ENCODE data around the gene WFDC10A. TPM values are rescaled to one million over a fixed set of nuclear protein-coding genes. Genes with fewer than 3 reads are reported as not detected.
"Not testable (repeated sequence)": the region's sequence is repeated elsewhere in the genome, so short reads cannot be mapped to it uniquely, and the experiment has no call there.

The WFDC10A gene
- total RNA-seq: not detected

DNA sequence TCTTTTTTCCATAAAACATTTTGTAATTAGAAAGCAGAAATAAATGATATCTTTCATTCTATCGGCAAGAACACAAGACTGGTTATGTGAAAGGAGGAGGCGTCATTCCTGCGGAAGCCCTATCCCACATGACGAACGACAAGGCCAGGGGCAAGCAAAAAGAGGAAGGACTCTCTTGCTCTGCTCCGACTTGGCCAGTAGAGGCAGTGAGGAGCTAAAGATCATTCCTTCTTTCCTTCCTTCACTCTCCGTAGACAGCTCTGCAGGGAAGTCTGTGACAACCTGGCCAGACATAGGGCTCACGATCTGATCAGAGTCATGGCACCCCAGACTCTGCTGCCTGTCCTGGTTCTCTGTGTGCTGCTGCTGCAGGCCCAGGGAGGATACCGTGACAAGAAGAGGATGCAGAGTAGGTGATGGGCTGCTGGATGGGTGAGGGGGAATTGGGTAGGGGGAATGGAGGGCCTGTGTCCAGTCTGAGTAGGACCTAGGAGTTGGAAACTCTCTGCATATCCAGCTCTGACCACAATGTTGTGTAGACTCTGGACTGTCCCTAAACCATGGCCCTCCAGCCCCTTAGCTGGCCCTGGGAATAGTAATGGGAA lies at the start of gene WFDC10A:
Gene WFDC10A (plus strand): TSS at position 244 of the 605 bp plus-strand sequence. CDS start 75 bp downstream, at position 319.
- DNase-seq (ENCODE audit: low spot score) (no peak), ATAC-seq (peak; percentile 78)

DNA sequence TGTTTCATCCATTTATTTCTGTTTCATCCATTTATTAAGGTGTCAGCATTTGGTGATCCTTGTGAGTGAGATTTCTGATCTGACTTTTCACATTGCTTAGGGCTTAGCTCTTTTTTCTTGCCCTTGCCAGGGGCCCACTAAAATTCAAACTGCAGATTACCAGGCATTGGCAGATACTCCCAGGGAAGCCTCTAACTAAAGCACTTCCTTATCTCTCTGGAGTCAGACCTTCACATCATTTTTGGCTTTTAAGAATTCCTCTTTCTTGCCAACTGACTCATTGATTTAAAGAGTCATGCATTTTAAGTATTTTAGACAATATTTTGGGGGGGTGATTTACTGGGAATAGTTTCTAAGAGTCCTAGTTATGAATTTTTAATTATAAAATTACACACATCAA lies 47.8 kb upstream of the WFDC10A start:
- ATAC-seq (no peak), DNase-seq (ENCODE audit: low spot score) (no peak)

DNA sequence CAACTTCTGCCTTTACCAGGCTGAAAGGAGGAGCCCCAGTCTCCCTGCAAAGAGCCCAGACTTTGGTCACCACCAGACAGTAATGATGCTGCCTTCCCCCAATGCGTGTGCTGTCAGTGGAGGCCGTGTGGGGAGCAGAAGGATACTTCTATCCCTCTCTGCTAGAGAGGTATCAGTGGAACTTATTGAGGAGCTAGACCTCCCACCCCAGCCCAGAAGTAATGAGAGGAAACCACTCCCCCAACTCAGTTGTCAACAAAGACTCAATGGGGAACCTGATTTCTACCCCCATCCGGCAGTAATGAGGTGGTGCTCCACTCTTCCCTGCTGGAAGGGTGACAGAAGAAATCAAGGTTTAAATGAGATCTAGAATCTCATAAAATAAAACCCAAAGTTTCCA lies 46.0 kb upstream of the WFDC10A start:
- ATAC-seq (no peak), DNase-seq (ENCODE audit: low spot score) (no peak)

DNA sequence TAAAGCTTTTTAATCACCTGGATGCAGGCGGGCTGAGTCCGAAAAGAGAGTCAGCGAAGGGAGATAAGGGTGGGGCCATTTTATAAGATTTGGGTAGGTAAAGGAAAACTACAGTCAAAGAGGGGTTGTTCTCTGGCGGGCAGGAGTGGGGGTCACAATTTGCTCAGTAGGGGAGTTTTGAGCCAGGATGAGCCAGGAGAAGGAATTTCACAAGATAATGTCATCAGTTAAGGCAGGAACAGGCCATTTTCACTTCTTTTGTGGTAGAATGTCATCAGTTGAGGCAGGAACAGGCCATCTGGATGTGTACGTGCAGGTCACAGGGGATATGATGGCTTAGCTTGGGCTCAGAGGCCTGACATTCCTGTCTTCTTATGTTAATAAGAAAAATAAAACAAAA lies 45.2 kb upstream of the WFDC10A start:
- not testable (repeated sequence) for ATAC-seq; DNase-seq (ENCODE audit: low spot score)

DNA sequence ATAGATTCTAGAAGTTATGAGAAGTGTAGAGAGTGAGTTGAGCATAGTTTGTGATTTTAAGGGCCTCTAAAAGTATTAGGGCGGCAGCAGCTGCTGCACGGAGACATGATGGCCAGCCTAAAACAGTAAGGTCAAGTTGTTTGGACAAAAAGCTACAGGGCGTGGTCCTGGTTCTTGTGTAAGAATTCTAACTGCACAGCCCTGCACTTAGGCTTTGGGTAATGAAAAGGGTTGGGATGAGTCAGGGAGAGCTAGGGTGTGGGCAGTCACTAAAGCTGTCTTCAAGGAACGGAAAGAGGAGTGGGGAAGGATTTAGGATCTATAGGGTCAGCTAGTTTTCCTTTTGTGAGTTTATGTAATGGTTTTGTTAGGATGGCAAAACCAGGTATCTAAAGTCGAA lies 43.6 kb upstream of the WFDC10A start:
- not testable (repeated sequence) for DNase-seq (ENCODE audit: low spot score); ATAC-seq

DNA sequence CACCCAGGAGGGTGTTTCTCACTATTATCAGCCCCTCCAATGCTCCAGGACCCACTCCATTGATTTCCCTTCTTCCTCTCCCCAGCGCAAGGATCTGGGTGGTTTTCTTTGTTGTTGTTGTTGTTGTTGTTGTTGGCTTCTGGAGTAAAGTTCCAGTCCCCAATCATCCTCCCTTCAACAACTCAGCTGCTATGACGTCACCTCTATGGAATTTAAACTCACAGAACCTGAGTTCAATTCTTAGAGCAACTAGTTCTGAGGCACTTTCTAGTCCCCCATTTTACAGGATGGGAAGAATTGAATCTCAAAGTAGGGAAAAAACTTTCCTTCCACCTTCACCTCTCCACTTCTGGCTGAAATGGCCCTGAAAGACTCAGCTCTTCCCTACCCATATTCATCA lies 40.7 kb upstream of the WFDC10A start:
- no peak for DNase-seq (ENCODE audit: low spot score)
- no peak for ATAC-seq

DNA sequence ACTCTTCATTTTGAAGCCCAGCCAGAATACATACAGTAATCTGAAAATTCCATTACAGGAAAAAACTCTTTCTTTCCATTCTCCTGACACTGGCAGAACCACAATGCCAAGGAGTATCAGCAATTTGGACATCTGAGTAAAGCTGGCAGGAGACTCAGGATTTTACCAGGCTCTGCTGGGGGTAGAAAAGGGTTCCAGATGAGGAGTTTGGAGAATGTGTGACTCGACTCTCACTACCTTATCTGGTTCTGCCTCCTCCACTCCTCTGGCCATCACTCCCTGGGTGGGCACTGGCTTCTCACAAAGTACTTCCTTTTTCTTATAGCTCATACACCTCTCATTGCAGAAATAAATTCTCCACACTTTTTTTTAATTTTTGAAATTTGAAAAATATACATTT lies 39.8 kb upstream of the WFDC10A start:
- DNase-seq (ENCODE audit: low spot score) (no peak), ATAC-seq (no peak)

DNA sequence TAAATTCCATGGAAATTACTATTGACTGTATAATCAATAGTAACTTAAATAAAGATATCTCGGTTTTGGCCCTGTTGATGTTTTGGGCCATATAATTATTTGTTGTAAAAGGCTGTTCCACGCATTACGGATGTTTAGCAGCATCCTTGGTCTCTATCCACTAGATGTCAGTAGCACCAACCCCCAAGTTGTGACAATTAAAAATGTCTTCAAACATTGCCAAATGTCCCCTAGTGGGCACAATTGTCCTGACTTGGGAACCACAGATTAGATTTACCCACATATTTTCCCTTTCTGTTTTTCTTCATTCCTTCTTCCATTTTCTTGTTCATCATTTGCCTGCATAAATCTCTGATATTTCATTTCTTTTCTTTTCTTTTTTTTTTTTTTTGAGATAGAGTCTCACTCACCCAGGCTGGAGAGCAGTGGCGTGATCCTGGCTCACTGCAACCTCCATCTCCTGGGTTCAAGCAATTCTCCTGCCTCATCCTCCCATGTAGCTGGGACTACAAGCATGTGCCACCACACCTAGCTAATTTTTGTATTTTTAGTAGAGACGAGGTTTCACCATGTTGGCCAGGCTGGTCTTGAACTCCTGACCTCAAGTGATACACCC lies 36.9 kb upstream of the WFDC10A start:
- DNase-seq (ENCODE audit: low spot score): no peak
- ATAC-seq: peak; percentile 91

DNA sequence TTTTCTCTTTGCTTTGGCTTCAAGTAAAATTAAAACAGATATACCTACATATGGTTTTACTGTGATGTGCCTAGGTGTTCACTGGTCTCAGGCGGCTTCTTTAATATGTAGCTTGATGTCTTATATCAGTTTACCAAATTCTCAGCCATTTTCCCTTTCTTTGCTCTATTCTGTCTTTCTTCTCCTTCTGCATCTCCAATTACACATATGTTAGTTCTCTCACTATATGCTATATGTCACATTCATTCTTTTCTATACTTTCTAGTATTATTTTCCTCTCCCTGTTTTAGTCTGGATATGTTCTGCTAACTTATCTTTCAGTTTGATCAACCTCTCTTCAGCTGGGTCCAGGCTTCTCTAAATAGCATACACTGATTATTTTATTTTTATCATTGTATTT lies 36.0 kb upstream of the WFDC10A start:
- ATAC-seq: no peak

DNA sequence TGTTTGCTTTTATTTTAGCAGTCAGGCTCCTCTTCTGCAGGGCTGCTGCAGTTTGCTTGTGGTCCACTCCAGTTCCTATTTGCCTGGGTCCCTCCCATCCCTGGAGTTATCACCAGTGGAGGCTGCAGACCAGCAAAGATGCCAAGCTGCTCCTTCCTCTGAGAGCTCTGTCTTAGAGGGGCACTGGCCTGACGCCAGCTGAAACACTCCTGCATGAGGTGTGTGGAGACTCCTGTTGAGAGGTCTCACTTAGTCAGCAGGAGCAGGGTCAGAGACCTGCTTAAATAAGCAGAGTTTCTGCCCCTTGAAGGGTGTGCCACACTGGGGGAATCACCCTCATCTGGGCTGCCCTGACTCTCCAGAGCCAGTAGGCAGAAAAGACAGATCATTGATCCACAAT lies 34.3 kb upstream of the WFDC10A start:
- no peak for ATAC-seq
- DNase-seq (ENCODE audit: low spot score): no peak

More for the DNA sequence above, 36.0 kb upstream of the WFDC10A start:
- DNase-seq (ENCODE audit: low spot score): no peak

DNA sequence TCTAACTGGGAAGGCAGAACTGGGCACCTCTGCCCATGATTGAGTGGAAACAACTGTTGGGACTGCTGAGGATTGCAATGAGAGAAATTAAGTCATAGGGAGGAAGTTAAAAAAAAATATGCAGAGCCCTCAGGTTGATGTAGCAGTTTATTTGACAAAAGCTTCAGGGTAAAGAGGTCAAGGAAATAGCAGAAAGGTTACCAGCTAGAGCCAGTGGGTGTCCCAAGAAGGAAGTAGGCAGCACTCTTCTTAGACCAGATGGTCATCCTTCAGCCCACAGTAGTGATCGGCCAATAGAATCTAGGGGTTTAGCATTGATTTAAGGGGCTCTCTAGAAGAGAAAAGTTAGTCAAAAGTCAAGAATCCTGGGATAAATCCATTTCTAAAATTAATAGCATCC lies 21.7 kb upstream of the WFDC10A start:
- ATAC-seq: no peak
- DNase-seq (ENCODE audit: low spot score): no peak

DNA sequence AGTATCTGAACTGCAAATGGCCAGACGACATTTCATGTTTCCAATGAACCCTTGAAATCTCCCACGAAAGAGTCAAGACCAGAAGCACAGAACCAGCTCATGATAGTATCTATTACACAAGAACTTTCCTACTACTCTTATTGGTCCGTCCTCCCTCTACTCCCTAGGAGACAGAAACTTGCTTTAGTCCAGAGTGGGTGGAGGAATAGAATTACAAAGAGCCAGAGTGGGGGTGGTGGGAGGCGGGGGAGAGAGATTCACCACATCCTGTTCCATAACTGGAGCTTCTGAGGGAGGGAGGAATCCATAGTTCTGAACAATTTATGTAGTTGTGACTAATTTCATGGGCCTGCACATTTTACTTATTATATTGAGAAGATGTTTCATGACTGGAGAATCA lies 18.5 kb upstream of the WFDC10A start:
- DNase-seq (ENCODE audit: low spot score) (no peak), ATAC-seq (no peak)

DNA sequence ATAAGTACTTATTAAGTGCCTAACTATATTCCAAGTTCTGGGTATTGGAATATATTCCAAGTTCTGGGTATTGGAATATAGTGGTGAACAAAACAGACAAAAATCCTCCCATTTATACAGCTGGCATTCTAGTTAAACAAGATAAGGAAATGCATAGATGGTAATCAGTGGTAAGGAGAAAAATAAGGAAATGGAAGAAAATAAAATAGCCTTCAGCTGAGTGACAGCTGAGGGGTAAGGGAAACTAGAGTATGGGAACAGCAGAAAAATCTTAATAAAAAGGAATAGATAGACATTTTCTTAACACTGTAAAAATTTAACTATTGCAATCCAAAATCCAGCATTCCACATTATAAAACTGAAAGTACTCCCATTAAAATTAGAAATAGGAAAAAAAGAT lies 17.2 kb upstream of the WFDC10A start:
- DNase-seq (ENCODE audit: low spot score) (no peak), ATAC-seq (no peak)

DNA sequence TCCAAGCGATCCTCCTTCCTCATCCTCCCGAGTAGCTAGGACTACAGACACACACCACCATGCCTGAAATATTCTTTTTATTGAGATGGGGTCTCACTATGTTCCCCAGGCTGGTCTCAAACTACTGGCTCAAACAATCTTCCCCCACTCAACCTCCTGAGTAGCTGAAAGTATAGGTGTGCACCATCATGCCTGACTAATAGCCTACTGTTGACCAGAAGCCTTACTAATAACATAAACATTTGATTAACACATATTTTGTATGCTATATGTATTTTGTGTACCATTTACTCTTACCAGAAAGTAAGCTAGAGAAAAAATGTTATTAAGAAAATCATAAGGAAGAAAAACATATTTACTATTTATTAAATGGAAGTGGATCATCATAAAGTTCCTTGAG lies 11.9 kb upstream of the WFDC10A start:
- ATAC-seq (no peak), DNase-seq (ENCODE audit: low spot score) (no peak)

DNA sequence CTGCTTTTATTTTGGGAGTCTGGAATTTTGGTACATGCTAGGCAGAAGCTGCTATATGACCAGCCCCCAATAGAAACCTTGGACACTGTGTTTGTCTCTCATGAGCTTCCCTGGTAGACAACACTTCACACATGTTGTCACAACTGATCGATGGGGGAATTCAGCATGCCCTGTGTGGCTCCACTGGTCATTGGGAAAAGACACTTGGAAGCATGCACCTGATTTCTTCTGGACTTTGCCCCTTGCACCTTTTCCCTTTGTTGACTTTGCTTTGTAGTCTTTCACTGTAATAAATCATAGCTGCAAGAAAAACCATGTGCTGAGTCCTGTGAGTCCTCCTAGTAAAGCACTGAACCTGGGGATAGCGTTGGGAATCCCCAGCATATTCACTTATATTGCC lies 7.9 kb upstream of the WFDC10A start:
- ATAC-seq: peak; percentile 37
- DNase-seq (ENCODE audit: low spot score): no peak

DNA sequence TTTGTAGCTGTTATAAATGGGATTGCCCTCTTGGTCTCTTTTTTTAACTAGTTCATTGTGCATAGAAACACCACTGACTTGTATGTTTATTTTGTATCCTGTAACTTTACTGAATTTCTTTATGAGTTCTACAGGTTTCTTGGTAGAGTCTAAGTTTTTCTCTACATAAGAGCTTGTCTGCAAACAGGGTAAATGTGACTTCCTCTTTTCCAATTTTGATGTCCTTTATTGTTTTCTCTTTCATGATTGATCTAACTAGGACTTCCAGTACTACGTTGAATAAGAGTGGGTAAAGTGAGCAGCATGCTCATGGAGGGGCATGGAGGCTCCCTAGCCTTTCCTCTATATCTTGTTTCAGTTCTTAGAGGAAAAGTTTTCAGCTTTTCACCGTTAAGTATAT lies 3.0 kb upstream of the WFDC10A start:
- no peak for DNase-seq (ENCODE audit: low spot score)
- no peak for ATAC-seq

DNA sequence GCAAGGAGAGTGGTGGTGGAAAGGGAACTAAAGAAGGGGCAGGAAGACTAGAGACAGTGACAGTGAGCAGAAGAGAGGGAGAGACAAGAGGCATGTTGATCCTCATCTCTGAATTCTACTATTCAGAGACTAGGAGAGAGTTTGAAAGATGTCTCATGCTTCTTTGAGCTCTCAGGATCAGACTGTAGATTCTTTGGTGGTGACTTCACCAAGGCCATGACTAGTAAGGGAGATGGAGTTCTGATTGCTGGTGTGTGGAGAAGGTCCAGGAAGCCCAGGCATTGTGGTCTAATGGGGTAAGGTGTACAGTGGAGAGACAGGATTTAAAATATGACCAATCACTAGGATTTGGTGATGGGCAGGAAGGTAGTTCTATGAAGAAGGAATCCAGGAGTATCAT lies 832 bp downstream of the WFDC10A start:
- DNase-seq (ENCODE audit: low spot score) (no peak), ATAC-seq (no peak)

DNA sequence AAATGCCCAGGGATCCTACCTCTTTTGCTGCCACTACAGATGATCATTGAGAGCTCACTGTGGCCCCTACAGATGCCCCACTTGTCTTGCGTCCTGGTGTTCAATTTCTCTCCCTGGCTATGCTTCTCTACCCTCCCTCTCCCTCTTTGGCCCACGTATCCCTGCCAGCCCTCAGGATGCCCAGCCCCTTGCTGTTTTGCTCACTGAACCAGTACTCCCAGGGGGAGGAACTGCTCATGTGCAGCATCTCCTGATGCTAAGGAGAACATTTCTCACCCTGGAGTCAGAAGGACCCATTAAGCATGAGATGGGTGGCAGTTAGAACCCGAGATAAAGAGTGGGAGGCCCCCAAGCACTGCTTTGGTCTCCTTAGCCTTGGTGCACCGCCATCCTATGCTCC lies 1.6 kb downstream of the WFDC10A start, which contains the start of gene WFDC9:
Gene WFDC9 (minus strand): TSS at position 101 of the 400 bp plus-strand sequence. CDS start 21,103 bp downstream, outside the sequence.
- no peak for ATAC-seq
- DNase-seq (ENCODE audit: low spot score): no peak

DNA sequence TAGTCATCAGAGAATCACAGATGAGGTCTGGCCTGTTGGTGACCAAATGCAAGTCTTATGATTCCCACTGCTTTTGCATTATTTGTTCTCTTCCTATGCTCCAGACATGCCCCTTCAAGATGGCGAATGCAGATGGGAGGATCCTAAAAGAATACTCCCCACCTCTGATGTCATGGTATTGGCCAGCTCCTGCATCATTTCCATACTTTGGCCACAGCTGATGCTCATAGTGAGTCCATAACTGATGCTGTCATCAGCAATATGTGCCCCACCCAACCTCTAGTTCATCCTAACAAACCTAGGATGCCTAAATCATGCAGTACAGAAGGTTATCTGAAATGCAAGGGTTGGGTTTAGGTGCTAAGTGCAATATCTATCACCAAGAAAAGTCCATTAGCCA lies 7.0 kb downstream of the WFDC10A start:
- DNase-seq (ENCODE audit: low spot score) (no peak), ATAC-seq (no peak)

DNA sequence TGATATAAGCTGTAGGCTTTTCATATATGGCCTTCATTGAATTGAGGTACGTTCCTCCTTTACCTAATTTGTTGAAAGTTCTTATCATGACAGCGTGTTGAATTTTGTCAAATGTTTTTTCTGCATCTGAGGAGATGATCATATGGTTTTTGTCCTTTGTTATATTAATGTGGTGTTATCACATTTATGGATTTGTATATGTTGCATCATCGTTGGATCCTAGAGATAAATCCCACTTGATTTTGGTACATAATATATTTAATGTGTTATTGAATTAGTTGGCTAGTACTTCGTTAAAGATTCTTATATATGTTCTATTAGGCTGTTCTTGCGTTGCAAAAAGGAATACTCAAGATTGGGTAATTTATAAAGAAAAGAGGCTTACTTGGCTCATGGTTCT lies 10.1 kb downstream of the WFDC10A start:
- ATAC-seq (no peak), DNase-seq (ENCODE audit: low spot score) (no peak)

DNA sequence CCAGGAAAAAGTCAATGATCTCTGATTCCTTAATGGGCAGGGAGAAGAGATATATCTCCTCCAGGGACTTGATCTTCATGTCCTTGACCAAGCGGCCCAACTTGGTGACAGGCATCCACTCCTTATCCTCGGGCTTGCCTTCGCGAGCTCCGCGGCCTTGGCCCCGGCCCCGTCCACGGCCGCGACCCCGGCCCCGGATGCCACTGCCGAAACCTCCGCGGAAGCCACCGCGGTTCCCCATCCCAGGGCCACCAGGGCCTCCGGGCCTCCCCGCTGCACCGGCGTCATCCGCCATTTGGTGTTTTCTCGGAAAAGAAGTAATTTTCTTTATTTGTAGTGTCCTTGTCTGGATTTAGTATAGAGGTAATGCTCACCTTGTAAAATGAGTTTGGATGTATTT lies 11.5 kb downstream of the WFDC10A start:
- not testable (repeated sequence) for ATAC-seq

DNA sequence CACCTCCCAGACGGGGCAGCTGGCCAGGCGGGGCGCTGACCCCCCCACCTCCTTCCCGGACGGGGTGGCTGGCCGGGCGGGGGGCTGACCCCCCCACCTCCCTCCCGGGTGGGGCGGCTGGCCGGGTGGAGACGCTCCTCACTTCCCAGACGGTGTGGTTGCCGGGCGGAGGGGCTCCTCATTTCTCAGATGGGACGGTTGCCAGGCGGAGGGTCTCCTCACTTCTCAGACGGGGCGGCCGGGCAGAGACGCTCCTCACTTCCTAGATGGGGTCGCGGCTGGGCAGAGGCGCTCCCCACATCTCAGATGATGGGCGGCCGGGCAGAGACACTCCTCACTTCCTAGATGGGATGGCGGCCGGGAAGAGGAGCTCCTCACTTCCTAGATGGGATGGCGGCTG lies 16.3 kb downstream of the WFDC10A start:
- not testable (repeated sequence) for DNase-seq (ENCODE audit: low spot score); ATAC-seq

More for the DNA sequence above, 11.5 kb downstream of the WFDC10A start:
- not testable (repeated sequence) for DNase-seq (ENCODE audit: low spot score)

DNA sequence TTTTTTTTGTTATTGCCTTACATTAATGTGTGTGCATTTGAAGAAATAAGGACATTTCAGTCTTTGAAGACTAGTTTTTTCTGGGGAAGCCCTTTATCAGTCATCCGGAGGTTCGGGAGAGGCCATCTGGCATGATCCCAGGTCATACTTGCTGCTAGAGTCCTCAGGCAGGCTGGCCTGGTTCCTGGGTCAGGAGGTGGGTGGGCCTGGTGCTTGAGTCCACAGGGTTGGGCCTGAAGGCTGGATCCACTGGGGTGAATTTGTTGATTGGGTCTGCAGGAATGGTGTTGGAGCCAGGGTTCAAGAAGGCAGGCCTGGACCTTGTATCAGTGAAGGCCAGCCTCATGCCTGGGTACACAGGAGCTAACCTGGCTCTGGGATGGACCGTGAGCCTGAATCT lies 17.3 kb downstream of the WFDC10A start:
- ATAC-seq: no peak
- no peak for DNase-seq (ENCODE audit: low spot score)
